HEK293 (cell line): ENCODE results near the gene CARD11.

Source experiments
- CTCF ChIA-PET: fragments of 350-600 bp; formaldehyde crosslinking; extraction: SDS; loops from one replicate; lab custom pipeline; 2021; ENCODE audit warnings: antibody characterized with exemption; lab: Yijun Ruan, JAX
- POLR2A ChIA-PET: fragments of 300-600 bp; formaldehyde crosslinking; extraction: SDS; loops from one replicate; lab custom pipeline; 2020; ENCODE audit warnings: antibody characterized with exemption, inconsistent platforms; lab: Yijun Ruan, JAX
- H3K27ac ChIP-seq: fragments of 200-500 bp; sonication (Bioruptor generic); 2 replicates; pipeline ENCODE4 v1.5.1; 2014; ENCODE audit warnings: low read depth, low read length, control low read depth, inconsistent platforms; ENCODE audit errors: extremely low read depth
- H3K36me3 ChIP-seq, 2 experiments: fragments of 200-500 bp in 1 of 2; sonication (Bioruptor generic) in 1 of 2; 1 replicate in 1 of 2; 2 replicates in 1 of 2; pipeline ENCODE4 v1.5.1; 2014 to 2017; ENCODE audit warnings: inconsistent platforms in 2 of 2, low read length in 2 of 2; ENCODE audit not compliant: control insufficient read depth in 2 of 2, insufficient read depth in 1 of 2
- H3K4me1 ChIP-seq: fragments of 200-500 bp; sonication (Bioruptor generic); 2 replicates; pipeline ENCODE4 v1.5.1; 2014; ENCODE audit warnings: mild to moderate bottlenecking, low read length, inconsistent platforms; ENCODE audit not compliant: control insufficient read depth, insufficient read depth
- H3K4me3 ChIP-seq: 2 replicates; pipeline ENCODE4 v1.5.1; 2011; ENCODE audit warnings: low read depth, mild to moderate bottlenecking, control low read depth, low read length, moderate library complexity
- H3K9me3 ChIP-seq: fragments of 200-500 bp; sonication (Bioruptor generic); 2 replicates; pipeline ENCODE4 v1.5.1; 2014; ENCODE audit warnings: low read depth, low read length, inconsistent platforms; ENCODE audit not compliant: control insufficient read depth, insufficient read depth
- BCL11A ChIP-seq: fragments of 450-650 bp; formaldehyde crosslinking; IDR thresholded peaks from 2 replicates; pipeline ENCODE4 v1.5.1; 2016; ENCODE audit warnings: low read depth, missing biosample characterization, missing genetic modification characterization
- BCL6B ChIP-seq: fragments of 450-650 bp; formaldehyde crosslinking; IDR thresholded peaks from 2 replicates; pipeline ENCODE4 v1.5.1; 2017; ENCODE audit warnings: missing biosample characterization, missing genetic modification characterization
- GLI4 ChIP-seq: fragments of 450-650 bp; formaldehyde crosslinking; IDR thresholded peaks from 2 replicates; pipeline ENCODE4 v1.5.1; 2016; ENCODE audit warnings: missing biosample characterization, missing genetic modification characterization
- GLIS1 ChIP-seq: fragments of 450-650 bp; formaldehyde crosslinking; IDR thresholded peaks from 2 replicates; pipeline ENCODE4 v1.5.1; 2016; ENCODE audit warnings: missing biosample characterization, missing genetic modification characterization
- IKZF3 ChIP-seq: fragments of 450-650 bp; IDR thresholded peaks from 2 replicates; pipeline ENCODE4 v1.5.0; 2018; ENCODE audit warnings: missing biosample characterization, mild to moderate bottlenecking, missing genetic modification characterization, moderate library complexity
- KLF8 ChIP-seq: fragments of 450-650 bp; formaldehyde crosslinking; IDR thresholded peaks from 2 replicates; pipeline ENCODE4 v1.5.1; 2016; ENCODE audit warnings: missing biosample characterization, missing genetic modification characterization
- MYNN ChIP-seq: fragments of 450-650 bp; formaldehyde crosslinking; IDR thresholded peaks from 2 replicates; pipeline ENCODE4 v1.5.1; 2016; ENCODE audit warnings: missing biosample characterization, missing genetic modification characterization, borderline replicate concordance
- MZF1 ChIP-seq: fragments of 450-650 bp; formaldehyde crosslinking; IDR thresholded peaks from 2 replicates; pipeline ENCODE4 v1.5.1; 2017; ENCODE audit warnings: missing biosample characterization, missing genetic modification characterization, borderline replicate concordance
- REST ChIP-seq: fragments of 450-650 bp; formaldehyde crosslinking; IDR thresholded peaks from 2 replicates; pipeline ENCODE4 v1.5.1; 2016; ENCODE audit warnings: missing biosample characterization, missing genetic modification characterization
- ZBTB8A ChIP-seq: fragments of 450-650 bp; formaldehyde crosslinking; IDR thresholded peaks from 2 replicates; pipeline ENCODE4 v1.5.1; 2016; ENCODE audit warnings: missing biosample characterization, missing genetic modification characterization
- ZFP3 ChIP-seq: fragments of 450-650 bp; formaldehyde crosslinking; IDR thresholded peaks from 2 replicates; pipeline ENCODE4 v1.5.1; 2016; ENCODE audit warnings: low read depth, missing biosample characterization, missing genetic modification characterization
- ZNF146 ChIP-seq: fragments of 450-650 bp; formaldehyde crosslinking; IDR thresholded peaks from 2 replicates; pipeline ENCODE4 v1.5.1; 2016; ENCODE audit warnings: missing biosample characterization, missing genetic modification characterization
- ZNF169 ChIP-seq: fragments of 450-650 bp; formaldehyde crosslinking; IDR thresholded peaks from 2 replicates; pipeline ENCODE4 v1.5.1; 2016; ENCODE audit warnings: missing biosample characterization, missing genetic modification characterization
- ZNF221 ChIP-seq: fragments of 450-650 bp; formaldehyde crosslinking; IDR thresholded peaks from 2 replicates; pipeline ENCODE4 v1.5.1; 2017; ENCODE audit warnings: missing biosample characterization, missing genetic modification characterization, borderline replicate concordance
- ZNF23 ChIP-seq: fragments of 450-650 bp; formaldehyde crosslinking; IDR thresholded peaks from 2 replicates; pipeline ENCODE4 v1.5.1; 2016; ENCODE audit warnings: missing biosample characterization, missing genetic modification characterization, borderline replicate concordance
- ZNF335 ChIP-seq: fragments of 450-650 bp; formaldehyde crosslinking; conservative IDR thresholded peaks from 2 replicates; pipeline ENCODE4 v1.5.1; 2016; ENCODE audit warnings: missing biosample characterization, missing genetic modification characterization
- ZNF426 ChIP-seq: fragments of 450-650 bp; formaldehyde crosslinking; IDR thresholded peaks from 2 replicates; pipeline ENCODE4 v1.5.1; 2017; ENCODE audit warnings: missing biosample characterization, missing genetic modification characterization, mild to moderate bottlenecking, inconsistent platforms, moderate library complexity
- ZNF548 ChIP-seq: fragments of 450-650 bp; formaldehyde crosslinking; IDR thresholded peaks from 2 replicates; pipeline ENCODE4 v1.5.1; 2016; ENCODE audit warnings: missing biosample characterization, missing genetic modification characterization
- ZNF596 ChIP-seq: fragments of 450-650 bp; IDR thresholded peaks from 2 replicates; pipeline ENCODE4 v1.5.0; 2018; ENCODE audit warnings: missing biosample characterization, mild to moderate bottlenecking, missing genetic modification characterization, moderate library complexity
- ZNF664 ChIP-seq: fragments of 450-650 bp; formaldehyde crosslinking; IDR thresholded peaks from 2 replicates; pipeline ENCODE4 v1.5.1; 2016; ENCODE audit warnings: missing biosample characterization, missing genetic modification characterization
- ZNF830 ChIP-seq: fragments of 450-650 bp; IDR thresholded peaks from 2 replicates; pipeline ENCODE4 v1.5.0; 2018; ENCODE audit warnings: missing biosample characterization, missing genetic modification characterization, low read depth, mild to moderate bottlenecking, moderate library complexity
- ZSCAN5A ChIP-seq: fragments of 450-650 bp; formaldehyde crosslinking; IDR thresholded peaks from 2 replicates; pipeline ENCODE4 v1.5.1; 2016; ENCODE audit warnings: missing biosample characterization, missing genetic modification characterization
- TF ChIP-seq, protein P1 (sequence below): fragments of 450-650 bp; formaldehyde crosslinking; IDR thresholded peaks from 2 replicates; pipeline ENCODE4 v1.5.0; 2017; ENCODE audit warnings: missing biosample characterization, missing genetic modification characterization, borderline replicate concordance
- TF ChIP-seq, protein P2 (sequence below): fragments of 450-650 bp; formaldehyde crosslinking; IDR thresholded peaks from 2 replicates; pipeline ENCODE4 v1.5.1; 2016; ENCODE audit warnings: missing biosample characterization, missing genetic modification characterization

The CARD11 gene

GRCh38 chr7:3073763-3074458 is 30.2 kb upstream of the CARD11 start (continued):
- TF ChIP-seq REST (tag by site-specific recombination) = no peak

- H3K4me3 ChIP-seq = no peak overlapping the region
- no peaks in the 10 kb centered on the region for H3K9me3 ChIP-seq
- TF ChIP-seq ZNF596 (tag by site-specific recombination) (no peak), ZNF146 (tag by site-specific recombination) (peak; percentile 74; the same call in 1 of the 2 replicates), ZNF548 (no peak), ZNF426 (tag by site-specific recombination) (no peak), ZSCAN5A (tag by site-specific recombination) (0 out of 2 replicates have a peak, but pooled peaks have one; percentile 62), ZNF221 (no peak)
- TF ChIP-seq, protein P1, sequence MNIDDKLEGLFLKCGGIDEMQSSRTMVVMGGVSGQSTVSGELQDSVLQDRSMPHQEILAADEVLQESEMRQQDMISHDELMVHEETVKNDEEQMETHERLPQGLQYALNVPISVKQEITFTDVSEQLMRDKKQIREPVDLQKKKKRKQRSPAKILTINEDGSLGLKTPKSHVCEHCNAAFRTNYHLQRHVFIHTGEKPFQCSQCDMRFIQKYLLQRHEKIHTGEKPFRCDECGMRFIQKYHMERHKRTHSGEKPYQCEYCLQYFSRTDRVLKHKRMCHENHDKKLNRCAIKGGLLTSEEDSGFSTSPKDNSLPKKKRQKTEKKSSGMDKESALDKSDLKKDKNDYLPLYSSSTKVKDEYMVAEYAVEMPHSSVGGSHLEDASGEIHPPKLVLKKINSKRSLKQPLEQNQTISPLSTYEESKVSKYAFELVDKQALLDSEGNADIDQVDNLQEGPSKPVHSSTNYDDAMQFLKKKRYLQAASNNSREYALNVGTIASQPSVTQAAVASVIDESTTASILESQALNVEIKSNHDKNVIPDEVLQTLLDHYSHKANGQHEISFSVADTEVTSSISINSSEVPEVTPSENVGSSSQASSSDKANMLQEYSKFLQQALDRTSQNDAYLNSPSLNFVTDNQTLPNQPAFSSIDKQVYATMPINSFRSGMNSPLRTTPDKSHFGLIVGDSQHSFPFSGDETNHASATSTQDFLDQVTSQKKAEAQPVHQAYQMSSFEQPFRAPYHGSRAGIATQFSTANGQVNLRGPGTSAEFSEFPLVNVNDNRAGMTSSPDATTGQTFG (tag by site-specific recombination) = no peak
- H3K27ac ChIP-seq = no peak overlapping the region
- ChIA-PET CTCF (no interaction called here), POLR2A (no interaction called here)
- H3K4me1 ChIP-seq = no peaks in the 10 kb centered on the region
- no peaks in the 10 kb centered on the region for H3K36me3 ChIP-seq
Measured at GRCh38 chr7:3070908-3071307, 27.2 kb upstream of the CARD11 start.

GRCh38 chr7:3069771-3070449 is 26.2 kb upstream of the CARD11 start:
- CTCF ChIA-PET = interaction anchor here (0.5 to 0.7 kb wide), 3 partner anchors 48 to 162 kb away, joined by 3 to 4 read pairs (median 3); no protein-coding TSS in a partner anchor
- no peaks in the 10 kb centered on the region for H3K36me3 ChIP-seq
- no peak overlapping the region for H3K4me3 ChIP-seq
- POLR2A ChIA-PET = no interaction called here
- no peaks in the 10 kb centered on the region for H3K9me3 ChIP-seq
- H3K4me1 ChIP-seq = no peaks in the 10 kb centered on the region
- H3K27ac ChIP-seq = no peak overlapping the region
- TF ChIP-seq BCL6B = no peak
- no peak for TF ChIP-seq ZNF664 (tag by site-specific recombination)
- no peak for TF ChIP-seq ZNF335 (tag by site-specific recombination)
- no peak for TF ChIP-seq IKZF3 (tag by site-specific recombination)
- TF ChIP-seq BCL11A (tag by site-specific recombination) = no peak
- no peak for TF ChIP-seq ZBTB8A (tag by site-specific recombination)
- TF ChIP-seq GLI4 (tag by site-specific recombination) = no peak
- TF ChIP-seq MYNN (tag by site-specific recombination) = no peak
- no peak for TF ChIP-seq ZNF23 (tag by site-specific recombination)
- no peak for TF ChIP-seq MZF1 (tag by site-specific recombination)
- TF ChIP-seq ZNF169 (tag by site-specific recombination) = no peak
- TF ChIP-seq GLIS1 (tag by site-specific recombination) = no peak
- no peak for TF ChIP-seq ZFP3
- TF ChIP-seq, protein P2, sequence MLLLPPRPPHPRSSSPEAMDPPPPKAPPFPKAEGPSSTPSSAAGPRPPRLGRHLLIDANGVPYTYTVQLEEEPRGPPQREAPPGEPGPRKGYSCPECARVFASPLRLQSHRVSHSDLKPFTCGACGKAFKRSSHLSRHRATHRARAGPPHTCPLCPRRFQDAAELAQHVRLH (tag by site-specific recombination) = no peak
- TF ChIP-seq ZNF830 (tag by site-specific recombination) = no peak
- no peak for TF ChIP-seq KLF8 (tag by site-specific recombination)
